Frontal cortex (tissue), 4 donors: ENCODE results near the gene DSE. TPM values are rescaled to one million over a fixed set of nuclear protein-coding genes. Genes with fewer than 3 reads are reported as not detected.
"Not testable (repeated sequence)": the region's sequence is repeated elsewhere in the genome, so short reads cannot be mapped to it uniquely, and the experiment has no call there.

Experiments
- DNase-seq, 2 donors: peaks; one replicate each; pipeline ENCODE4 v3.0.0; 2012; ENCODE audit warnings: low spot score in 2 of 2
- FAIRE-seq: peaks from 2 replicates; lab custom pipeline; 2012; peaks lifted over from hg19 to GRCh38; lab: Jason Lieb, UNC
- total RNA-seq: library from RNA; depleted of rRNA; stranded (reverse); fragments of >200 nt; gene quantifications from one replicate; pipeline ENCODE4 v1.2.3, GENCODE V29; 2014
- donor health status: control.
- donor health status: control.
- donor health status: control.

Gene DSE
- total RNA-seq: 20.4 TPM

DNA sequence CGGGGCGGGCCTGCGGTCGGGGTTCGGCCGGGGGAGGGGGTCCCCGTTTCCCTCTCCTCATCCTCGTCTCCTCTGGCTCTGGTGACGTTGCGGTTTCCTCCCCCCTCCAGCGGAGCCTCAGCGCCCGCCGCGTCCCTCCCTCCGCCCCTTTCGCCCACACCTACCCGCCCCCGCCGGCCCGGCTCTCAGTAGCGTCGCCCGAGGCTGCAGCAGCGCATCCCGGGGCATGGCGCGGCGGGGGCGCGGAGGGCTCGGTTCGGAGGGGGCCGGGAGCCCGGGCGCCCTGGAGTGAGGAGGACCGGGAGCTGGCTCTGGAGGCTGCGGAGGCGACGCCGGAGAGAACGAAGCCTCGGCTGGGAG lies at the start of gene DSE:
Gene DSE, plus strand, starts transcription at position 188 of the 360 bp plus-strand sequence. CDS start 28,304 bp downstream, outside the sequence.
- DNase-seq (peak; percentile 78 to 86), FAIRE-seq (no peak)

DNA sequence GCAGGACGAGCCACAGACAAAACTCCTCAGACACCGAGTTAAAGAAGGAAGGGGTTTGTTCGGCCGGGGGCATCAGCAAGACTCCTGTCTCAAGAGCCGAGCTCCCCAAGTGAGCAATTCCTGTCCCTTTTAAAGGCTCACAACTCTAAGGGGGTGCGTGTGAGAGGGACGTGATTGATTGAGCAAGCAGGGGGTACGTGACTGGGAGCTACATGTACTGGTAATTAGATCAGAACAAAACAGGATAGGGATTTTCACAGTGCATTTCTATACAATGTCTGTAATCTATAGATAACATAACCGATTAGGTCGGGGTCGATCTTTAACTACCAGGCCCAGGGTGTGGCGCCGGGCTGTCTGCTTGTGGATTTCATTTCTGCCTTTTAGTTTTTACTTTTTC lies 48.8 kb upstream of the DSE start:
- FAIRE-seq, DNase-seq: not testable (repeated sequence)

DNA sequence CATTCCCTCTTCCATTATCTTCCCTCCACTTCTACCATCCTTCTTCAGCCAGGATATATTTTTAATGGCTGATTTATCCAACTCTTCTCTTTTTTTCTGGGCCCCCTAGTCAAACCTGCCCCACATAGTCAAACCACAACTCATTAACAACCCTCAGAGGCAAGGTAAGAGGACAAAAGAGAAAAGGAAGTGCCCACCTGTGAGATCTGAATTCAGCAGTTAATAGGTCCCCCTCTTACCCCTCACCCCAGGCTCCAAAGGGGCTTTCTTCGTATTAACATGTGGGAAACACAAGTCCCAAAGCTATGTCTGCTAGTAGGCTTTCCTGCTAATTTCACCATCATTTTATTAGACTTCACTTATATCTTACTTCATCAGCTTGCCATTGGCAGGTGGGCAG lies 46.9 kb upstream of the DSE start:
- DNase-seq: no peak
- FAIRE-seq: no peak

DNA sequence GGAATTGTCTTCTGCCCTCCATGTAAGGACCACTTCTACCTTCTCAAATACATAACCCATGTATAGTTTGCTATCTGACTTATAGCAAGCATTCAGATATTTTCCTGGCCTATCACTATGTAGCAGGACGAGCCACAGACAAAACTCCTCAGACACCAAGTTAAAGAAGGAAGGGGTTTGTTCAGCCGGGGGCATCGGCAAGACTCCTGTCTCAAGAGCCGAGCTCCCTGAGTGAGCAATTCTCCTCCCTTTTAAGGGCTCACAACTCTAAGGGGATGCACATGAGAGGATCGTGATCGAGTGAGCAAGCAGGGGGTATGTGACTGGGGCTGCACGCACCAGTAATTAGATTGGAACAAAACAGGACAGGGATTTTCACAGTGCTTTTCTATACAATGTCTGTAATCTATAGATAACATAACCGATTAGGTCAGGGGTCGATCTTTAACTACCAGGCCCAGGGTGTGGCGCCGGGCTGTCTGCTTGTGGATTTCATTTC lies 45.1 kb upstream of the DSE start:
- not testable (repeated sequence) for FAIRE-seq, DNase-seq

DNA sequence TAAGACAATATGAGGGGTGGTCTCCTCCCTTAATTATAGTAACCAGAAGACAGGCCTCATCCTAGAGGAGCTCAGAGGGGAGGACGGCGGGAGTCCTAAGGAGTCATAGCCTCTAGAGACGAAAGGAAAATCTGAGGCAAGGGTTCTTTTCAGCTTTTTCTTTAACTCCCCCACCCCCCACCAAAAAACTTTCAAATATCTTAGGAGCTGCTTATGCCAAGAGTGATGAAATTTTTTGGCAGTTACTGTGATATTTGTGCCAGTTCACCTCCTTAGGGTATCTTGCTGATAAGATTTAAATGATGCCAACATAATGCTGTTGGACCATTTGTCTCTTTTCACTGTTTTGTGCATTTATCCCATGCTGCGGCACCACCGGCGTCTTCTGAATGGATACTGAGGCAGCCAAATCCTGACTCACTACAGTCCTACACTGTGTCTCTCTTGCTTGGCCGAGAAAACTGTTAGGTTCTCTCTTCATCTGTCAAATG lies 44.5 kb upstream of the DSE start:
- no peak for DNase-seq
- FAIRE-seq: no peak

DNA sequence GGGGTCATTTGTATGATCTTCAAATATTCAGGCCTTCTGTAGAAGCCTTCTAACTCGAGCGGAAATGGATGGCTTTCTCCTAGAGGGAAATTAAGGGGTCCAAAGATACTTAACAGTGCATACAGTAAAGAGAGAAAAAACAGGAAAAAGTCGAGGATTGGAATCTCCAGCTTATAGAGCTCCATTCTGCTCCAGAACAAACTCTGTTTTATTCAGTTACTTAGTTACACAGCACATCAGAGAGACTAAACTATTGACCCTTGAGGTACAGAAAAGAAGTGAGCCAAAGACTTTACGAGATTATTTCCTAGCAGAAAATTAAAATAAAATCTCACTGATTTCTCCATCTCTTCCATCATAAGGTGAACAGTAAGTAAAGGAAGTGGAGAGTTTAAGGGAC lies 43.8 kb upstream of the DSE start:
- FAIRE-seq (no peak), DNase-seq (no peak)

DNA sequence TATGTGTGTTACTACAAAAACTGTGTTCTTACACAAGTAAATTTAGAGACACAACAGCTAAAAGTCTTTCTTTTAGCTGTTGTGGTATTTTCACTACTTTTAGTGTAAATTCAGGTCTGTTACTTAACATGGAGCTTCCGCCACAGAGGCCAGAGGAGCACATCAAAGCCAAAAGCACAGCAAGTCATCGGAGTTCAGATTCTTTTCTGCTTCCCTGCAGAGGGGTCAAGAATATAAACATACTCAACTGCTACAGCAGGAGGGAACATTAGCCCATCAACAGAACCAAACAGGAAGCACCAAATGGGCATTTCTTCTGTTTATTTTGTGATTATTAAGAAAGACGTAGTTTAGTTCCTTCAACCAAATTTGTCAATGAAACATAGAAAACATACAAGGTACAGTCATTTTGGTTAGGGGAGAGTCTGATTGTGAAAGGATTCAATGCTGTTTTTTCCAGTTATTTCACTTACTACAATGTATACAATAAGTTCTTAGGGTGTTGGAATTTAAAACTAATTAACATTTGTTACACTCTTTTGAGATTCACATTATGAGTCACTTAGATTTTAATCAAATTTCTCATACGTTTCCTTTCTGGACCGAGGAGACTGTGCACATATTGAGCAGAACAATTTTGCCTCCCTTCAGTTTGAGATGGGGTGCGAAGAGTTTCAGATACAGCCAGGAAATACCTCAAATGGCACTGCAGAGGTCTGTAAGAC lies 42.8 kb upstream of the DSE start:
- no peak for DNase-seq
- FAIRE-seq: no peak

DNA sequence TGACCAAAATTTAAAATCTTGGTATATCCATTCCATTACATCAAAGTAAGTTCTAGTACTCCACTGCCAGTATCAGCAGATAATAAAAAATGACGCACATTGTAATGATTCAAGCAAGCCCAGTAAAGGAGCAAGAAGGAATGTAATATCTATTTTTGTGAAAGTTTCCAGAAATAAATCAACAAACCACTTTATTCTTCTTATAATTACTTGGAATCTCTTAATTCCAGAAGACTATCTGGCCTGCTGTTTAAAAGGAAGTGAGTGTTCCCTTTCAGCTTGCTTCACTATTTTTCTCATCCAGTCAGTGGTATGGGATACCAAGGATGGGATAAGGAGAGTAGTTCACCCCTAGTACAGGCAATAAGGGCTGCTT lies 42.2 kb upstream of the DSE start:
- DNase-seq (no peak), FAIRE-seq (no peak)

DNA sequence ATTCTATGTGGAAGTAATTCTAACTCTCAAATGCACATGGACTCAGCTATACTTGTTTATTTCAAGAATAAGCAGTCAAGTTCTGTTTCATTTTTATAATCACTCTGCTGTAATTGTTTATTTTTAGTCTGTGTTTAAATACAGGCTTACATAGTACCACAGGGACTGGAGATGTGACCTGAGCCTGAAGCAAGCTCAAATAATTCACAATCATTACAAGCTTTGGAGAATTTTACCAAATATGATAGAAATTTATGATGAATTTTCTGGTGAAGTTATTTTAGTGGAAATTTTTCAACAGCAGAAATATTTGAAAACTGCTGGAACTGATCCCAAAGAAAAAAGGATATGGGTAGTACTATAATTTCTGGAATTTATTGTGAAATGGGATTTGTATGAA lies 41.6 kb upstream of the DSE start:
- FAIRE-seq: no peak
- no peak for DNase-seq

DNA sequence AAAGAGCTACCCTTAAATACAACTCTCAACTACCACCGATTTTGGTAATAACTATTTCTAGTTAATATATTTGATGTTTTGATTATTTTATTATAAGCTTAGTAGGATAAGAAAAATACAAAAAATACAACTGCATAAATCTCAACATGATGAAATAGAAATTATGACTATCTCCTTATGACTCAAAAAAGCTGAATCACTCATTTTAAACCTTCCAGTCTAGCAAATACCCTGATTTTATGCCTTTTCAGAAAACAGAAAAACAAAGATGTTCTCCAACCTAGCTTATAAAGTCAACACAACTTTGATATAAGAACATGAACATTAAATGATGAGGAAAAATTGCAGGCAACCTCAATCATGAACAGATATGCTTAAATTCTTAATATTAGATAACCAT lies 40.2 kb upstream of the DSE start:
- DNase-seq: no peak
- no peak for FAIRE-seq

DNA sequence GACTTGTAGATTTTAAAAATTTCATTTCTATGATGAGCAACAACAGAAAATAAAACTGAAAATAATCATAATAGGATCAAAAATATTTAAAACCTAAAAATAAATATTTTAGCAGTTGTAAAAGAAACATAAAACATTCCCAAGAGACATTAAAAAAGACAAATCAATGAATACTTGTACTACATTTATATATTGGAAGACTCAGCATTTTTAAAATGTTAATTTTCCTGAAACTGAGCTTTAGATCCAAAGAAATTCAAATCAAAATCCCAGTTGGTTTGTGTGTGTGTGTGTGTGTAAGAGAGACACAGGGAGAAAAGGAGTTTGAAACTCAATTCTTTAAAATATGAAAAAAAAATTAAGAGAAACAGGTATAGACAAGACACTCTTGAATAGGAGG lies 38.7 kb upstream of the DSE start:
- DNase-seq (no peak), FAIRE-seq (peak; percentile 54)

DNA sequence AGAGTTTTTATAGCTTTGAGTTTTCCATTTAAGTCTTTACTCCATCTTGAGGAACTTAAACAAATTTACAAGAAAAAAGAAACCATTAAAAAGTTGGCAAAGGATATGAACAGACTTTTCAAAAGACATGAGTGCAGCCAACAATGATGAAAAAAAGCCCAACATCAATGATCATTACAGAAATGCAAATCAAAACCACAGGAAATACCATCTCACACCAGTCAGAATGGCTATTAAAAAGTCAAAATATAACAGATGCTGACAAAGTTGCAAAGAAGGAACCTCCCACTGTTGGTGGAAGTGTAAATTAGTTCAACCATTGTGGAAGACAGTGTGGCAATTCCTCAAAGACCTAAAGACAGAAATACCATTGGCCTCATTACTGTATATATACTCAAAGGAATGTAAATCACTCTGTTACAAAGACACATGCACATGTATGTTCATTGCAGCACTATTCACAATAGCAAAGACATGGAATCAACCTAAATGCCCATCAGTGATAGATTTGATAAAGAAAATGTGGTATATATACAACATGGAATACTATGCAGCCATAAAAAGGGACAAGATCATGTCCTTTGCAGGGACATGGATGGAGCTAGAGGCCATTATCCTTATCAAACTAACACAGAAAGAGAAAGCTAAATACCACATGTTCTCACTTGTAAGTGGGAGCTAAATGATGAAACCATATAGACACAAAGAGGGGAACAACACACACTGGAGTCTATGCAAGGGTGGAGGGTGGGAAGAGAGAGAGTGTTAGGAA lies 35.9 kb upstream of the DSE start:
- DNase-seq, FAIRE-seq: not testable (repeated sequence)

DNA sequence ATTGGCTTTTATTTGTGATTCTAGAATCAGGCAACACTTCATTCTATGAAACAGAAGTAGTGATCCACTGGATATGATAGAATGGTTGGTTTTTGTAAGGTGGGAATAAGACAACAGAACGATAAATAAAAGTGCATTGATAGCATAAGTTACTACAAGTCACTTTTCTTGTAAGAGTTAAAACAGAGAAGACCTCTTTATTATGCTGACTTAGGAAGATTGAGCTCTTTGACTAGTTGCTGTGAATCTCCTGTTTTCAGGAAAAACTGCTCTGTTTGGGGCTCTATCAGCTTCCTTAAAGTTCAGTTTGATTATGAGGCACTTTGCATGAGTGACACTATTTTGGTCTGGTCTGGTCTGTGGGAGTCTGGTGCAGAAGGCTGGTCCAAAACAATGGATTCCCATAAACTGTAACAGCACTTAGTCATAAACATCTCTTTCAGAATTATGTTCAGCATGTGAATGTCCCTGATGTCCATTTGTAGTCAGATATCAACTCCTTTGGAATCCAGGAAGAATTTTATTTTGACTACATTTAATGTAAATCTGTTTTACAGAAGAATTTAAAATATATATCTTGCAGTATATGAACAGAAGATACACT lies 35.0 kb upstream of the DSE start:
- no peak for DNase-seq

DNA sequence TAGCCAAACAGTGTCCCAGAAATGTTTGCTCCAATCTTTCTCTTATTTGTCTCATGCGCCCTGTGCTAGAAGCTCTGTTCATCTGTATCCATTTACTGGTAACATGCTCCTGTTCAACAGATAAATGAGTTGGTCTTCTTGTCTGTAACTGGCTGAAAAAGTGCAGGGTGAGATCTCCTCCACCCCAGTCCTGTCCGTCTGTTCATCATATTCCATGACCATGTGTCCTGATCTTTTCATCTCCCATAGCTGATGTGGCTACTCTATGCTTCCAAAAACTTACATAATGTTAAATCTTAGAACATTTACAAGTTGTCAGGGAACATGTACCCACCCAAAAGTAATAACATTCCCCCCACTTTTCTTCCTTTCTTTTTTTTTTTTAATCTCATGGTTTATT lies 31.8 kb upstream of the DSE start:
- DNase-seq: no peak

More for the DNA sequence above, 35.0 kb upstream of the DSE start:
- no peak for FAIRE-seq

DNA sequence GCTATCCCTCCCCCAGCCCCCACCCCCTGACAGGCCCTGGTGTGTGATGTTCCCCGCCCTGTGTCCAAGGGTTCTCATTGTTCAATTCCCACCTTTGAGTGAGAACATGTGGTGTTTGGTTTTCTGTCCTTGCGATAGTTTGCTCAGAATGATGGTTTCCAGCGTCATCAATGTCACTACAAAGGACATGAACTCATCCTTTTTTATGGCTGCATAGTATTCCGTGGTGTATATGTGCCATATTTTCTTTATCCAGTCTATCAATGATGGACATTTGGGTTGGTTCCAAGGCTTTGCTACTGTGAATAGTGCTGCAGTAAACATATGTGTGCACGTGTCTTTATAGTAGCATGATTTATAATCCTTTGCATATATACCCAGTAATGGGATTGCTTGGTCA lies 30.1 kb upstream of the DSE start:
- DNase-seq, FAIRE-seq: not testable (repeated sequence)

More for the DNA sequence above, 31.8 kb upstream of the DSE start:
- no peak for FAIRE-seq

DNA sequence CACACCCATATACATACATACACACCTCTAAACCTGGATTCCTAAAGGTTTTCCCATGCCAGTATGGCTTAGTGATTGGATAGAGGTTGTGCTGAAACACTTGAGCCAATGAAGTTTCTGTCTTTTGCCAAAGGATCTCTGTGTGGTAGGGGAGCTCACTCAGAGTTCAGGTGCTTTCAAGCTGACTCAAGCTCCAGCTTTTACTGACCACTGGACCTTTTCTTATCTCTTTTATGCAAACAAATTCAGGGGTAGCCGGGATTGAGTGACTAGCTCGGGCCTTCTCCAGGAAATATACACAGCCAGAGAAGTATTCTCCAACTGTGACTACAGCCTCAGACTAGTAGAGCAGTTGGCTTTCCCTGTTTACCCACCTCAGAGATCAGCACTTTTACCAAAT lies 21.5 kb upstream of the DSE start:
- no peak for FAIRE-seq
- no peak for DNase-seq

DNA sequence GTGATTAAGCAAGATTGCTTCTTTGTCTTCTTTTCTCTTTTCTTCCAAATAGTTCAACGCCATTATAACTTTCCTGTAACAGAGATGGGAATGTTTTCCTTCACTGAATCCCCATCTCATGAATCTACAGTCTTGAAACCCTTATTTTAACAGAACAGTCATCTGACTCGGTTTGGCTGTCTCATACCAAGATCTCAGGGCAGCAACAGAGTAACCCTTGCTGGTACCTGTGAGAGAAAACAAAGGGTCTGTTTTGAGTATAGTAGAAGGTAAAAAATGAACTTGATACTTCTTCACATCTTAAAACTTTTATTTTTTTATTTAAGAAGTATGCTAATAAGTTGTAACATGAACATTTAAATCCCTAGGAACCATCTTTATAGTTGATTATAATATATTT lies 19.6 kb upstream of the DSE start:
- DNase-seq: no peak
- no peak for FAIRE-seq

DNA sequence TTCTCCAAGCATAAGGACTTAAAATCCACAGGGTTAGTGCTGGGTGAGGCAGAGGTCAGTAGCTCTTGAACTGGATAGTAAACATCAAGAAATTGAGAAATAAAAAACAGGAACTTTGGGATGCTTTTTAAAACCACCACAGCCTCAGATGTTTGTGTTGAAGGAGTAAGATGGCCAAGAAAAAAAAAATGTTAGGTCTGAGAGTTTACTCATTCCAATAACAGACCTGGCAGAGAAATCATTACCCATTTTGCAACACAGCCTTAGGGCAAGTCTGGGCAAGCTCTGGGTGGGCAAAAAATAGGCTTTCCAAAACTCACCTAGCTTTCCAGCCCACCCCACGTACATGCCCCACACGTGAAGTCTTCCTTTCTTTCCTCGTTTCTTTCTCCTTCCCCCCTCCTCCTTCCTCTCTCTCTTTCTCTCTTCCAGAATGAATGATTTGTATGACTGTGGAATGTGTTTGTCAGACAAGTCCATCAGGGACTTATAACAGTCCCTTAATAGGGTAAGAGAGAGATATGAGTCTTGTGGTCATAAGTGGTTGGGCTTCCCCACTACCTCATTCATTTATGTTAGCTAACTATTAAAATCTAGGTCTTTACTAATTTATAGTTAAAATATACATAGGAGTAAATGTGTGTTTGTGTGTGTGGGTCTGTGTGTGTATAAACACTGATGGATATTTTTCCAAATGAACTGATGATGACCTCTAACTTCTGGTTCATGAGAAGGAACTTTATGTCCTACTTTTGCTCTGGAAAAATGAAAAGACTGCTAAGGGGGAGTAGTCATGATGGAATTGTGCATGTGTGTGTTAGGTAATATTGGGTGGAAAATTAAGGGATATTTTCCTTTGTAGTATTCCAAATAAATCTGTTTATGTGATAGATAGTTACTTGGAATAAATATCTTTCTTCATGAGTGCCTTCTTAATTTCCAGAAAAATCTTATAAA lies 18.0 kb upstream of the DSE start:
- DNase-seq (no peak), FAIRE-seq (no peak)

DNA sequence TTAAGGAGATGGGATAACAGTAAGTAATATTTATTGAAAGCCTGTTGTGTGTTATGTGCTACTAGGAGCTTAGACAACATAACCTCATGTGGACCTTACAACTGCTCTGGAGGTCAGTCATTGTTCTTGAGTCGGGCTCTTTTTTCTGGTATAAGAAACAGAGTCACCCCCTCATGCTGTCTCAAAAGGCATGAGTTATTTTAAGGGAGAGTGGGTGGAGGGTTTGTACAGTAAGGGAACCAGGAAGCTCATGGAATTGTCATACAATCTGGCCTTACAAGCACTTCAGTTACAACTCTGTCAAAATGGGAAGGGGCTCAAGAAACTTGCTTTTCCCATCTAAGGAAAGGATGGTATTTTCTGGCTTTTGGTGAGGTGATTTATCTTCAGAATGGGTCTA lies 16.5 kb upstream of the DSE start:
- no peak for DNase-seq
- no peak for FAIRE-seq

DNA sequence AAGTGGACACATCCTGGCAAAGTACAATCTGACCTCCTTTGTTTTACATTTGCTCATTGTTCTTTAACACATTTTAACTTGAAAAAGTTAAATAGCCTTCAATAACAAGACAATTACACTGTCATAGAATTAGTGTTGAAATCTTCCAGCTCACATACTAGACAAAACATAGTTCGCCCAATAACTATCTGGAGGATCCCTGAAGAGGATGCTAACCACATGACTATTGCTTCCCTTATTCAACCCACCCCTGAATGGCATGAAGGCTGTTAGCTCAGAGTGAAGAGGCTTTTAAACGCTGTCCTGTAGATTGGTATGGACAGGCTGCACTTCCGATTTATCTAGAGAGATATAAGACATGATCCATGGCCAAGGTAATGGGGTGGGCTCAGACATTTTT lies 15.0 kb upstream of the DSE start:
- no peak for FAIRE-seq
- no peak for DNase-seq
